Chondrocyte (in vitro differentiated cells): ENCODE measurements around the gene TMEM121. TPM values are rescaled to one million over a fixed set of nuclear protein-coding genes. Genes with fewer than 3 reads are reported as not detected.
A peak's percentile ranks its signal among the peaks of the same experiment; 100 is the strongest.

Source experiments
- DNase-seq: peaks from one replicate; pipeline ENCODE4 v3.0.0; 2021; ENCODE audit warnings: mixed read lengths, low spot score
- H3K27ac Mint-ChIP-seq: one replicate; pipeline ENCODE4 v1.8.0; 2021; ENCODE audit warnings: mild to moderate bottlenecking, moderate library complexity, mixed read lengths; ENCODE audit not compliant: unreplicated experiment
- H3K27me3 Mint-ChIP-seq: 2 replicates; pipeline ENCODE4 v1.8.0; 2021; ENCODE audit warnings: low read depth, mixed read lengths
- H3K36me3 Mint-ChIP-seq: 2 replicates; pipeline ENCODE4 v1.8.0; 2021; ENCODE audit warnings: low read depth, mixed read lengths
- H3K4me1 Mint-ChIP-seq: 2 replicates; pipeline ENCODE4 v1.8.0; 2021; ENCODE audit warnings: low read depth, mild to moderate bottlenecking, mixed read lengths
- H3K4me3 Mint-ChIP-seq: one replicate; pipeline ENCODE4 v1.8.0; 2021; ENCODE audit warnings: mild to moderate bottlenecking, moderate library complexity, mixed read lengths; ENCODE audit not compliant: unreplicated experiment
- H3K9me3 Mint-ChIP-seq: 2 replicates; pipeline ENCODE4 v1.8.0; 2021; ENCODE audit warnings: low read depth, mixed read lengths
- CTCF ChIP-seq: fragments of 200-600 bp; sonication (generic); IDR thresholded peaks from 2 replicates; pipeline ENCODE4 v1.5.0; 2021; ENCODE audit warnings: antibody characterized with exemption, mild to moderate bottlenecking, moderate library complexity
- total RNA-seq: library from RNA; stranded (reverse); gene quantifications from 3 replicates; pipeline ENCODE4 v1.2.1, GENCODE V29; 2021

The TMEM121 gene
- total RNA-seq, 1 donor from 2014 or later = 6.0 TPM

DNA sequence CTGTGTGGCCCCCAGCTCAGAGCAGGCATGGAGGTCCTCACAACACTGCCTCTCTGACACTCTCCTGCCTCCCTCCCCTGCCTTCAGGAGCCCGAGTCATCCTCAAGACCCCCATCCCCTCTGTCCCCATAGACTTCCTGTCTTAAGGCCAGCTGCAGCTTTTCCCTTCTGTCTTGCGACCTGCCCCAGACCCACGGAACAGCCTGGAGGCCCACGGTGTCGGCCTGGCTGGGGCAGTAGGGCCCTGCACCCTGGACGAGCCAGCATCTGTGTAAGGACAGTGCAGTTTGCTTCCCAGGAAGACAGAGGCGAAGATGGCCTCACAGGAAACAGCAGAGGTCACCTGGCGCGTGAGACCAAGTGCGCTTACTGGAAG is 25.7 kb upstream of the TMEM121 start:
- Mint-ChIP-seq H3K4me1 (no peaks in the 10 kb centered on the region), H3K27ac (no peak overlapping the region), H3K27me3 (no peaks in the 10 kb centered on the region), H3K4me3 (no peak overlapping the region), H3K9me3 (no peaks in the 10 kb centered on the region), H3K36me3 (no peaks in the 10 kb centered on the region)
- peak; percentile 55 for DNase-seq
- no peak for TF ChIP-seq CTCF

DNA sequence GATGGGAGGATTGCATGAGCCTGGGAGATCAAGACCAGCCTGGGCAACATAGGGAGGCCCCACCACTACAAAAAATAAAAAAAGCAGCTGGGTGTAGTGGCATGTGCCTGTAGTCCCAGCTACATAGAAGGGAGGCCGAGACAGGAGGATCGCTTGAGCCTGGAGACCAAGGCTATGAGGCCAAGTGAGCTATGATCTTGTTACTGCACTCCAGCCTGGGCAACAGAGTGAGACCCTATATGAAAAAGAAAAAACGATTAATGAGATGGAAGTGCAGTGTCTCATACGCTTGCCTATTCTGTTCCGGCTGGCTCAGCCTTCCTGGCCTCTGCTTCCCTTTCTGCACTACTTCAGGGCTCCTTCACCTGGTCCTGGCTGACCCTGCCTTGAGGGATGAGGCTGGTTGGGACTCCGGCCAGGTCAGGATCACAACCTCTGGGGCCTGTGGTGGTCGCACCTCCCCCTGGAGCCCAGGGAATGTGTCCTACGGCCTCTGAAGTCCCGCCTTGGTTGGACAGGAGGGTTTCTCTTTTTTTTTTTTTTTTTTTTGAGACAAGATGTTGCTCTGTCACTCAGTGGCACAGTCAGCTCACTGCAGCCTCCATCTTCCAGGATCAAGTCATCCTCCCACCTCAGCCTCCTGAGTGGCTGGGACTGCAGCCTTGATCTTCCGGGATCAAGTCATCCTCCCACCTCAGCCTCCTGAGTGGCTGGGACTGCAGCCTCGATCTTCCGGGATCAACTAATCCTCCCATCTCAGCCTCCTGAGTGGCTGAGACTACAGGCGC is 24.7 kb upstream of the TMEM121 start:
- peak; percentile 55 for DNase-seq
- Mint-ChIP-seq H3K27me3 (no peaks in the 10 kb centered on the region), H3K4me1 (no peaks in the 10 kb centered on the region), H3K9me3 (no peaks in the 10 kb centered on the region), H3K27ac (no peak overlapping the region), H3K4me3 (no peak overlapping the region), H3K36me3 (no peaks in the 10 kb centered on the region)
- no peak for TF ChIP-seq CTCF

DNA sequence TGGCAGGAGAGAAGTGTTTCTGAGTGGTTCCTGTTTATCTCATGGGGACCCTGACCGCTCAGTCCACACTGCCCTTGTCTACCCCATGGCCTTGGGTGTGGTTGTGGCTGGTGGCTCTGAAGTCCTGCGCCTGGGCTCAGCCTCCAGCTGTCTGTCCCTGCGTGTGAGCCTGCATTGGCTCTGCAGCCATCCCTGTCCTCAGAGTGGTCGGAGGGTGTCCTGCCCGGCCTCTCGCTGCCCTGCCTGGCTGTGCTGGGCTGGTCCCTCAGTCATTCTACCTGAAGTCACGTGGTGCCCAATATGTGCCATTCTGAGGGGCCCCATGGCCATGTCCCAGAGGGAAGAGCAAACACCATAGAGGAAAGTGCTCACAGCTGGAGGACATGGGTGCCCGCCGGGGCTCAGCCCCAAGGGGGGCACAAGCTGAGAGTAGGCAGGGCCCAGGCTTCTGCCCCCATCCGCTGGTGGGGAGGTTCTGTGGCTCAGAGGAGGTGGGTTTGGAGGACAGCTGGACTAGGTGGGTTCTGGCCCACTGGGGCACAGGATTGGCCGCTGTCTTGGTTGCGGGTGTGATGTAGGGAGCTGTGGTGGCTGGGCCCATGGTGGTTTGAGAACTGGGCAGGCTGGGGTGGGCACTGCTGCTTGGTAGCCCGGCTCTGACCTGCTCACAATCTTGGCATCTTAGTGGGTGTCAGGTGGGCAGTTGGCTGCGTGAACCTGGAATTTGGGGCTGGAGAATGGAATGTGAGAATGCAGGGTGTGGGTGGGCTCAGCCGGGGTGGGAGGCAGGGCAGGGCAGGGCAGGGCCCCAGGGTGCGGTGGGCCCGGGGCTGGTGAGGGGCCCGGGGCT is 23.7 kb upstream of the TMEM121 start:
- H3K36me3 Mint-ChIP-seq = no peaks in the 10 kb centered on the region
- H3K27ac Mint-ChIP-seq = no peak overlapping the region
- H3K27me3 Mint-ChIP-seq = peaks cover 2% of the 10 kb centered on the region
- DNase-seq = peak; percentile 77
- no peak for TF ChIP-seq CTCF
- no peaks in the 10 kb centered on the region for H3K4me1 Mint-ChIP-seq
- H3K9me3 Mint-ChIP-seq = no peaks in the 10 kb centered on the region
- no peak overlapping the region for H3K4me3 Mint-ChIP-seq

DNA sequence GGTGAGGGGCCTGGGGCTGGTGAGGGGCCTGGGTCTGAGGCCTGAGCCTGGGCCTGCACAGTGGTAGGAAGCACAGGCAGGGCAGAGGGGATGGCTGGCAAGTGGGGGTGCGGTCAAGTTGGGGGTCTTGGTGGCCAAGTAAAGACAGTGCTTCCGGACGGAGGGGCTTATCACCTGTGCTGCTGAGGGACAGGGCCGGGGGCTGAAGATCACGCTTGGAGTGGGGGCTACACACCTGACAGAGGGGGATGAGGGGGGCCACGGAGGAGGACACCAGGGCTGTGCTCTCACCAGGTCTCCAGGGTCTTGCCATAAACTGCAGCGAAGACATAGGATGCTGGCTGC is 23.1 kb upstream of the TMEM121 start:
- Mint-ChIP-seq H3K4me3 (no peak overlapping the region), H3K4me1 (no peaks in the 10 kb centered on the region), H3K27ac (no peak overlapping the region), H3K27me3 (peaks cover 6% of the 10 kb centered on the region), H3K36me3 (no peaks in the 10 kb centered on the region), H3K9me3 (no peaks in the 10 kb centered on the region)
- no peak for TF ChIP-seq CTCF
- peak; percentile 85 for DNase-seq

GRCh38 chr14:105503935-105504692 is 22.3 kb upstream of the TMEM121 start:
- no peak overlapping the region for H3K4me3 Mint-ChIP-seq
- no peaks in the 10 kb centered on the region for H3K4me1 Mint-ChIP-seq
- H3K27ac Mint-ChIP-seq = no peak overlapping the region
- peak; percentile 79 for DNase-seq
- peaks cover 8% of the 10 kb centered on the region for H3K27me3 Mint-ChIP-seq
- H3K36me3 Mint-ChIP-seq = no peaks in the 10 kb centered on the region
- no peaks in the 10 kb centered on the region for H3K9me3 Mint-ChIP-seq
- TF ChIP-seq CTCF = no peak
